H9 (cell line): Measurements from ENCODE around the gene MGMT. TPM values are rescaled to one million over a fixed set of nuclear protein-coding genes. Genes with fewer than 3 reads are reported as not detected.

Experiments
- DNase-seq: peaks from one replicate; pipeline ENCODE4 v3.0.0-alpha.2; 2017
- H2AFZ ChIP-seq: one replicate; pipeline ENCODE4 v1.6.1; 2013; ENCODE audit warnings: mild to moderate bottlenecking, low read length, control low read depth, moderate library complexity
- H2AK5ac ChIP-seq: 2 replicates; pipeline ENCODE4 v1.6.1; 2013; ENCODE audit warnings: low read length, control low read depth, mixed read lengths; ENCODE audit not compliant: insufficient read length
- H2BK120ac ChIP-seq: one replicate; pipeline ENCODE4 v1.6.1; 2013; ENCODE audit warnings: low read depth, mild to moderate bottlenecking, low read length, control low read depth, inconsistent platforms; ENCODE audit not compliant: poor library complexity, severe bottlenecking
- H2BK12ac ChIP-seq: 2 replicates; pipeline ENCODE4 v1.6.1; 2013; ENCODE audit warnings: low read length, control low read depth, mixed read lengths, low read depth; ENCODE audit not compliant: insufficient read length
- H2BK15ac ChIP-seq: 2 replicates; pipeline ENCODE4 v1.6.1; 2013; ENCODE audit warnings: low read depth, low read length, control low read depth
- H2BK20ac ChIP-seq: one replicate; pipeline ENCODE4 v1.6.1; 2013; ENCODE audit warnings: low read depth, mild to moderate bottlenecking, low read length, control low read depth, inconsistent platforms; ENCODE audit not compliant: poor library complexity, severe bottlenecking
- H2BK5ac ChIP-seq: 2 replicates; pipeline ENCODE4 v1.6.1; 2013; ENCODE audit warnings: low read length, control low read depth, mixed read lengths; ENCODE audit not compliant: insufficient read length
- H3K14ac ChIP-seq: 2 replicates; pipeline ENCODE4 v1.6.1; 2013; ENCODE audit warnings: low read length, control low read depth; ENCODE audit not compliant: insufficient read depth
- H3K18ac ChIP-seq: 2 replicates; pipeline ENCODE4 v1.6.1; 2013; ENCODE audit warnings: low read depth, mild to moderate bottlenecking, mixed read lengths, low read length, control low read depth; ENCODE audit not compliant: insufficient read length
- H3K23ac ChIP-seq: 2 replicates; pipeline ENCODE4 v1.6.1; 2013; ENCODE audit warnings: low read length, control low read depth, mixed read lengths, low read depth; ENCODE audit not compliant: insufficient read length
- H3K23me2 ChIP-seq: 2 replicates; pipeline ENCODE4 v1.6.1; 2013; ENCODE audit warnings: low read depth, mild to moderate bottlenecking, mixed read lengths, low read length, control low read depth; ENCODE audit not compliant: insufficient read length, poor library complexity, severe bottlenecking
- H3K27ac ChIP-seq: 2 replicates; pipeline ENCODE4 v1.5.1; 2013; ENCODE audit warnings: low read length, control low read depth, mixed read lengths, low read depth; ENCODE audit not compliant: insufficient read length
- H3K27me3 ChIP-seq: 2 replicates; pipeline ENCODE4 v1.6.1; 2013; ENCODE audit warnings: low read length, control low read depth, inconsistent platforms; ENCODE audit not compliant: insufficient read depth
- H3K4ac ChIP-seq: 2 replicates; pipeline ENCODE4 v1.6.1; 2013; ENCODE audit warnings: low read depth, mild to moderate bottlenecking, control low read depth, inconsistent platforms, low read length, moderate library complexity
- H3K4me1 ChIP-seq: 2 replicates; pipeline ENCODE4 v1.6.1; 2013; ENCODE audit warnings: low read length, control low read depth, inconsistent platforms; ENCODE audit not compliant: insufficient read depth
- H3K4me2 ChIP-seq: 2 replicates; pipeline ENCODE4 v1.6.1; 2013; ENCODE audit warnings: low read length, control low read depth, mixed read lengths; ENCODE audit not compliant: insufficient read length, insufficient read depth
- H3K56ac ChIP-seq: 2 replicates; pipeline ENCODE4 v1.6.1; 2013; ENCODE audit warnings: low read depth, mild to moderate bottlenecking, mixed read lengths, low read length, control low read depth; ENCODE audit not compliant: insufficient read length
- H3K79me1 ChIP-seq: 2 replicates; pipeline ENCODE4 v1.6.1; 2013; ENCODE audit warnings: low read depth, mild to moderate bottlenecking, moderate library complexity, low read length, control low read depth, inconsistent platforms; ENCODE audit not compliant: insufficient read depth, poor library complexity, severe bottlenecking
- H3K79me2 ChIP-seq: 2 replicates; pipeline ENCODE4 v1.6.1; 2013; ENCODE audit warnings: low read length, control low read depth, inconsistent platforms; ENCODE audit not compliant: insufficient read depth
- H3K9ac ChIP-seq: 2 replicates; pipeline ENCODE4 v1.6.1; 2013; ENCODE audit warnings: low read length, control low read depth, mixed read lengths; ENCODE audit not compliant: insufficient read length; ENCODE audit errors: extremely low read depth
- H3K9me3 ChIP-seq: one replicate; pipeline ENCODE4 v1.6.1; 2013; ENCODE audit warnings: low read depth, low read length, inconsistent platforms; ENCODE audit not compliant: control insufficient read depth
- H3T11ph ChIP-seq: one replicate; pipeline ENCODE4 v1.6.1; 2013; ENCODE audit warnings: mild to moderate bottlenecking, low read length, control low read depth, inconsistent platforms
- H4K20me1 ChIP-seq: one replicate; pipeline ENCODE4 v1.6.1; 2013; ENCODE audit not compliant: control insufficient read depth, insufficient read length, insufficient read depth
- H4K5ac ChIP-seq: 2 replicates; pipeline ENCODE4 v1.6.1; 2013; ENCODE audit warnings: low read depth, mild to moderate bottlenecking, mixed read lengths, low read length, control low read depth; ENCODE audit not compliant: insufficient read length
- H4K8ac ChIP-seq: replicated peaks from 2 replicates; pipeline ENCODE4 v1.6.1; 2013; ENCODE audit warnings: low read length, control low read depth, mixed read lengths, low read depth; ENCODE audit not compliant: insufficient read length
- H4K91ac ChIP-seq: 2 replicates; pipeline ENCODE4 v1.6.1; 2013; ENCODE audit warnings: low read depth, mild to moderate bottlenecking, moderate library complexity, mixed read lengths, low read length, control low read depth; ENCODE audit not compliant: insufficient read length
- H3K27ac Mint-ChIP-seq, 3 experiments: 2 replicates in 2 of 3; 3 replicates in 1 of 3; pipeline ENCODE4 v1.8.0; 2020 to 2021; ENCODE audit warnings: mixed read lengths in 3 of 3, mild to moderate bottlenecking in 1 of 3, moderate library complexity in 1 of 3
- H3K27me3 Mint-ChIP-seq: 2 replicates; pipeline ENCODE4 v1.8.0; 2021; ENCODE audit warnings: low read depth, mild to moderate bottlenecking, moderate library complexity, mixed read lengths
- H3K36me3 Mint-ChIP-seq, 3 experiments: 2 replicates in 2 of 3; 3 replicates in 1 of 3; pipeline ENCODE4 v1.8.0; 2020 to 2021; ENCODE audit warnings: low read depth in 3 of 3, mixed read lengths in 3 of 3; ENCODE audit not compliant: insufficient read depth in 1 of 3
- H3K4me1 Mint-ChIP-seq, 2 experiments: 2 replicates each; pipeline ENCODE4 v1.8.0; 2020; ENCODE audit warnings: mixed read lengths in 2 of 2
- H3K4me3 Mint-ChIP-seq, 2 experiments: 2 replicates in 1 of 2; 3 replicates in 1 of 2; pipeline ENCODE4 v1.8.0; 2020 to 2021; ENCODE audit warnings: mild to moderate bottlenecking in 2 of 2, mixed read lengths in 2 of 2, moderate library complexity in 1 of 2
- H3K9me3 Mint-ChIP-seq, 2 experiments: 2 replicates in 1 of 2; 3 replicates in 1 of 2; pipeline ENCODE4 v1.8.0; 2020; ENCODE audit warnings: mild to moderate bottlenecking in 2 of 2, mixed read lengths in 2 of 2, moderate library complexity in 1 of 2
- WGBS: extraction: QIAGEN DNeasy Blood & Tissue Kit; methylation state at CpG from one replicate; pipeline ENCODE4 v1.1.7; 2013; ENCODE audit warnings: missing lambda C conversion rate, low lambda C conversion rate, mixed read lengths; ENCODE audit not compliant: insufficient read length; ENCODE audit errors: extremely low coverage; 5-methylcytosine and 5-hydroxymethylcytosine counted together
- total RNA-seq: library from RNA; stranded (reverse); gene quantifications from 2 replicates; pipeline ENCODE4 v1.2.1, GENCODE V29; 2021
- TF ChIP-seq, protein P1 (sequence below): fragments of 200-600 bp; sonication (generic); conservative IDR thresholded peaks from 3 replicates; pipeline ENCODE4 v1.8.0; 2021; ENCODE audit warnings: antibody characterized with exemption, mild to moderate bottlenecking

The MGMT gene
- total RNA-seq, 1 experiment from 2014 or later: 18.4 TPM

DNA sequence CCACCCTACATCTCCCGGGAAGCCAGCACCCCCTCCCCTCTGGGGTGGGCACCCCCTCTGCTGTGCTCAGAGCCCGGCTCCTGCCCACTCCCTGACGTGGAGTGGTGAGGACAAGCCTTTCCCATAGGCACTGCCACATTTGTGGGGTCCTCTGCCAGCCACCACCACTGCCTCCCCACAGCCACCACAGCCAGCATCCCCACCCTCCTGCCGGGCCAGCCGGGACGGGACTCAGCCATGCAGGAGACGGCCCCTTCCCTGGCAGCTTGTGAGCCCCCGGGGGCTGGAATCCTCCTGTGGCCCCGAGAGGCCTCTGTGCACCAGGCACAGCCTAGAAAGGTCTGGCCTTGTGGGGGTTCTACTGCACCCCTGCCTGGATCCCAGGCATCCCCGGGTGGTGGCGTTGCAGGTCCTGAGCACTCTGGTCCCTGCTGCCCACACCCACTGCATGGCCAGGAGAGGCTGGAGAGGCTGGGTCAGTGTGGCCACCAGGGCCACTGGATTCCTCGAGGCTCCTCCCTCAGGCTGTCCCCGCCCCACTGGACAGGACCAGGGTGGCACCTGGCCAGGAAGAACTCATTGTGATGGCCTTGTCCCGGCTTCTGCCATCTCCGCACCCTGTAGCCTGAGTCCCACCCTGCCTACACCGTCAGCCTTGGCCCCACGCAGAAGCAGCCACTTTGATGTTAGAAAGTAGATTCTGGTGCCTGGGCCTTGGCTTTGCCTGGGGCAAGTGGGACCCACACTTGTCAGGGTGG lies 349.0 kb downstream of the MGMT start:
- Histone ChIP-seq H4K5ac (no peak overlapping the region), H2AFZ (no peak overlapping the region), H2BK20ac (no peak overlapping the region), H2AK5ac (no peak overlapping the region), H3K4ac (no peak overlapping the region), H2BK15ac (no peak overlapping the region), H3K18ac (no peak overlapping the region), H3K4me1 (no peaks in the 10 kb centered on the region), H3K4me2 (no peak overlapping the region), H3K23me2 (no peaks in the 10 kb centered on the region), H3K27me3 (no peaks in the 10 kb centered on the region), H3K79me2 (no peaks in the 10 kb centered on the region), H3K9ac (no peak overlapping the region), H3K79me1 (no peaks in the 10 kb centered on the region), H2BK5ac (no peak overlapping the region), H4K8ac (no peak overlapping the region), H3T11ph (no peak overlapping the region), H2BK120ac (no peak overlapping the region), H4K91ac (no peak overlapping the region), H3K9me3 (peaks cover 6% of the 10 kb centered on the region), H3K27ac (no peak overlapping the region), H3K23ac (no peak overlapping the region), H4K20me1 (no peaks in the 10 kb centered on the region), H2BK12ac (no peak overlapping the region), H3K14ac (no peak overlapping the region), H3K56ac (no peak overlapping the region)
- no peak for DNase-seq
- WGBS: no CpG with 5 or more reads among the region's 17 CpGs
- Mint-ChIP-seq H3K4me1 (peaks cover 0 to 2% of the 10 kb centered on the region in 2 experiments; a peak in 1 of 4 replicates), H3K27me3 (peaks cover 3% of the 10 kb centered on the region), H3K27ac (no peak overlapping the region), H3K36me3 (peaks cover 9 to 17% (median 14%) of the 10 kb centered on the region in 3 experiments), H3K4me3 (no peak overlapping the region), H3K9me3 (peaks cover 22 to 23% of the 10 kb centered on the region in 2 experiments)
- TF ChIP-seq, protein P1, sequence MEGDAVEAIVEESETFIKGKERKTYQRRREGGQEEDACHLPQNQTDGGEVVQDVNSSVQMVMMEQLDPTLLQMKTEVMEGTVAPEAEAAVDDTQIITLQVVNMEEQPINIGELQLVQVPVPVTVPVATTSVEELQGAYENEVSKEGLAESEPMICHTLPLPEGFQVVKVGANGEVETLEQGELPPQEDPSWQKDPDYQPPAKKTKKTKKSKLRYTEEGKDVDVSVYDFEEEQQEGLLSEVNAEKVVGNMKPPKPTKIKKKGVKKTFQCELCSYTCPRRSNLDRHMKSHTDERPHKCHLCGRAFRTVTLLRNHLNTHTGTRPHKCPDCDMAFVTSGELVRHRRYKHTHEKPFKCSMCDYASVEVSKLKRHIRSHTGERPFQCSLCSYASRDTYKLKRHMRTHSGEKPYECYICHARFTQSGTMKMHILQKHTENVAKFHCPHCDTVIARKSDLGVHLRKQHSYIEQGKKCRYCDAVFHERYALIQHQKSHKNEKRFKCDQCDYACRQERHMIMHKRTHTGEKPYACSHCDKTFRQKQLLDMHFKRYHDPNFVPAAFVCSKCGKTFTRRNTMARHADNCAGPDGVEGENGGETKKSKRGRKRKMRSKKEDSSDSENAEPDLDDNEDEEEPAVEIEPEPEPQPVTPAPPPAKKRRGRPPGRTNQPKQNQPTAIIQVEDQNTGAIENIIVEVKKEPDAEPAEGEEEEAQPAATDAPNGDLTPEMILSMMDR: no peak
